ENCODE results near the gene RNF149. TPM values are rescaled to one million over a fixed set of nuclear protein-coding genes. Genes with fewer than 3 reads are reported as not detected.
"Not testable (repeated sequence)": the region's sequence is repeated elsewhere in the genome, so short reads cannot be mapped to it uniquely, and the experiment has no call there.

Gene RNF149
- total RNA-seq, 1 donor from 2014 or later: 45.0 TPM

GRCh38 chr2:101253013-101253702, 55.3 kb downstream of the RNF149 start:
- H3K4me3 ChIP-seq (ENCODE audit: low read depth, low read length): peak overlapping the region; percentile 86
- no peak for DNase-seq (ENCODE audit: low read depth)
- no peak for TF ChIP-seq CTCF (conservative IDR thresholded peaks at IDR 0.05; ENCODE audit: low read depth, low read length)

GRCh38 chr2:101252408-101253012, 56.0 kb downstream of the RNF149 start, which contains the start of gene CNOT11:
TSS of gene CNOT11 (plus strand) at chr2:101252886. CDS start at chr2:101252965, 79 bp downstream.
- peak; percentile 72 for DNase-seq (ENCODE audit: low read depth)
- TF ChIP-seq CTCF (conservative IDR thresholded peaks at IDR 0.05; ENCODE audit: low read depth, low read length): no peak
- H3K4me3 ChIP-seq (ENCODE audit: low read depth, low read length): peak within 1 kb of the TSS; percentile 86

- peak; percentile 54 for TF ChIP-seq CTCF (conservative IDR thresholded peaks at IDR 0.05; ENCODE audit: low read depth, low read length)
- DNase-seq (ENCODE audit: low read depth): no peak
- H3K4me3 ChIP-seq (ENCODE audit: low read depth, low read length): peak overlapping the region; percentile 86
Observed at GRCh38 chr2:101251844-101252407, 56.6 kb downstream of the RNF149 start.

GRCh38 chr2:101251246-101251781, 57.2 kb downstream of the RNF149 start:
- not testable (repeated sequence) for DNase-seq (ENCODE audit: low read depth)
- peak overlapping the region; percentile 86 for H3K4me3 ChIP-seq (ENCODE audit: low read depth, low read length)

- no peak overlapping the region for H3K4me3 ChIP-seq (ENCODE audit: low read depth, low read length)
- TF ChIP-seq CTCF (conservative IDR thresholded peaks at IDR 0.05; ENCODE audit: low read depth, low read length): no peak
- no peak for DNase-seq (ENCODE audit: low read depth)
Observed at GRCh38 chr2:101249826-101250225, 58.7 kb downstream of the RNF149 start.

GRCh38 chr2:101248756-101249155, 59.7 kb downstream of the RNF149 start:
- not testable (repeated sequence) for H3K4me3 ChIP-seq (ENCODE audit: low read depth, low read length); DNase-seq (ENCODE audit: low read depth)

GRCh38 chr2:101245468-101245867, 63.0 kb downstream of the RNF149 start:
- DNase-seq (ENCODE audit: low read depth): not testable (repeated sequence)

GRCh38 chr2:101244899-101245298, 63.6 kb downstream of the RNF149 start:
- not testable (repeated sequence) for DNase-seq (ENCODE audit: low read depth); H3K4me3 ChIP-seq (ENCODE audit: low read depth, low read length)

More at GRCh38 chr2:101245468-101245867, 63.0 kb downstream of the RNF149 start:
- not testable (repeated sequence) for H3K4me3 ChIP-seq (ENCODE audit: low read depth, low read length)

- H3K4me3 ChIP-seq (ENCODE audit: low read depth, low read length); DNase-seq (ENCODE audit: low read depth): not testable (repeated sequence)
Observed at GRCh38 chr2:101244373-101244772, 64.1 kb downstream of the RNF149 start.

All from epithelial cell of proximal tubule (primary cell).